Lower leg skin (tissue), 4 donors: ENCODE measurements around the gene ZBTB20. TPM values are rescaled to one million over a fixed set of nuclear protein-coding genes. Genes with fewer than 3 reads are reported as not detected.

Source experiments
- DNase-seq, 2 donors: peaks; one replicate each; pipeline ENCODE4 v3.0.0-alpha.2; 2019; ENCODE audit warnings: low spot score in 2 of 2
- H3K4me3 ChIP-seq: fragments of 200-600 bp; sonication (generic); 2 replicates; pipeline ENCODE4 v1.5.1; 2017; ENCODE audit warnings: mild to moderate bottlenecking, low read depth; ENCODE audit not compliant: poor library complexity, severe bottlenecking
- CTCF ChIP-seq, 3 donors: fragments of 450-650 bp; IDR thresholded peaks; one replicate each; pipeline ENCODE4 v1.5.1; 2016; ENCODE audit warnings: antibody characterized with exemption in 3 of 3, mild to moderate bottlenecking in 3 of 3, moderate library complexity in 2 of 3
- POLR2A ChIP-seq, 2 donors: fragments of 450-650 bp; IDR thresholded peaks; one replicate each; pipeline ENCODE4 v1.6.1; 2016 to 2017; ENCODE audit warnings: antibody characterized with exemption in 2 of 2, mild to moderate bottlenecking in 1 of 2, moderate library complexity in 1 of 2
- WGBS, 2 donors: methylation state at CpG; one replicate each; pipeline ENCODE4 v1.1.5; 2018; 5-methylcytosine and 5-hydroxymethylcytosine counted together
- intact Hi-C: fragments of 100-400 bp; cut with DNase I; formaldehyde crosslinking; loops from one replicate; pipeline ENCODE4 v1.15.0; 2023; ENCODE audit warnings: low total_unique reads
- total RNA-seq, 4 donors: library from RNA; depleted of rRNA; stranded (reverse); fragments of >200 nt; gene quantifications; one replicate each; pipeline ENCODE4 v1.1.0, GENCODE V29; 2016

Gene ZBTB20
- total RNA-seq, 4 donors from 2014 or later: 22.5 to 41.9 (median 33.1) TPM

GRCh38 chr3:115040673-115041286 lies 106.3 kb downstream of the ZBTB20 start:
- H3K4me3 ChIP-seq: no peak overlapping the region
- no peak for DNase-seq
- intact Hi-C loops: no loop called here
- TF ChIP-seq CTCF (IDR thresholded peaks at IDR 0.05) (no peak), POLR2A (IDR thresholded peaks at IDR 0.05) (no peak)
- WGBS, 2 donors: 35 to 40% methylated on average over 4 of the region's 4 CpGs

- intact Hi-C loops: no loop called here
- no peak overlapping the region for H3K4me3 ChIP-seq
- DNase-seq: no peak
- no peak for TF ChIP-seq CTCF (IDR thresholded peaks at IDR 0.05)
- no peak for TF ChIP-seq POLR2A (IDR thresholded peaks at IDR 0.05)
Measured at GRCh38 chr3:115040246-115040645, 106.8 kb downstream of the ZBTB20 start.

- WGBS, 2 donors: 95 to 96% methylated on average over 1 of the region's 1 CpG
- intact Hi-C loops: no loop called here
- H3K4me3 ChIP-seq: no peak overlapping the region
- TF ChIP-seq POLR2A (IDR thresholded peaks at IDR 0.05): no peak
- no peak for TF ChIP-seq CTCF (IDR thresholded peaks at IDR 0.05)
- no peak for DNase-seq
Measured at GRCh38 chr3:115038817-115039216, 108.3 kb downstream of the ZBTB20 start.

- WGBS, 2 donors: 87 to 98% methylated on average over 1 of the region's 1 CpG
- DNase-seq: no peak
- H3K4me3 ChIP-seq: no peak overlapping the region
- intact Hi-C loops: no loop called here
- TF ChIP-seq POLR2A (IDR thresholded peaks at IDR 0.05) (no peak), CTCF (IDR thresholded peaks at IDR 0.05) (no peak)
Measured at GRCh38 chr3:115022835-115023398, 124.2 kb downstream of the ZBTB20 start.

- TF ChIP-seq POLR2A (IDR thresholded peaks at IDR 0.05) (no peak), CTCF (IDR thresholded peaks at IDR 0.05) (no peak)
- intact Hi-C loops: no loop called here
- WGBS, 2 donors: 70 to 75% methylated on average over 2 of the region's 2 CpGs
- DNase-seq: no peak
- no peak overlapping the region for H3K4me3 ChIP-seq
Measured at GRCh38 chr3:115022199-115022598, 124.9 kb downstream of the ZBTB20 start.

- TF ChIP-seq POLR2A (IDR thresholded peaks at IDR 0.05) (no peak), CTCF (IDR thresholded peaks at IDR 0.05) (no peak)
- H3K4me3 ChIP-seq: no peak overlapping the region
- no peak for DNase-seq
- 88 to 89% methylated on average over 2 of the region's 2 CpGs for WGBS, 2 donors
- intact Hi-C loops: no loop called here
Measured at GRCh38 chr3:115021061-115021460, 126.0 kb downstream of the ZBTB20 start.
